ENCODE measurements around the gene UPF1.

GRCh38 chr19:18842166-18842565 lies 10.4 kb downstream of the UPF1 start:
- TF ChIP-seq GATA3 (IDR thresholded peaks at IDR 0.05; ENCODE audit: low read depth, low read length) (no peak), GATA2 (IDR thresholded peaks at IDR 0.05; ENCODE audit: low read depth, low read length) (no peak)
